ENCODE data around the gene NPTXR. TPM values are rescaled to one million over a fixed set of nuclear protein-coding genes. Genes with fewer than 3 reads are reported as not detected.

NPTXR gene
- polyA plus RNA-seq, 1 of the 3 experiments (the other 2 are of a cell fraction) = 1.2 TPM

DNA sequence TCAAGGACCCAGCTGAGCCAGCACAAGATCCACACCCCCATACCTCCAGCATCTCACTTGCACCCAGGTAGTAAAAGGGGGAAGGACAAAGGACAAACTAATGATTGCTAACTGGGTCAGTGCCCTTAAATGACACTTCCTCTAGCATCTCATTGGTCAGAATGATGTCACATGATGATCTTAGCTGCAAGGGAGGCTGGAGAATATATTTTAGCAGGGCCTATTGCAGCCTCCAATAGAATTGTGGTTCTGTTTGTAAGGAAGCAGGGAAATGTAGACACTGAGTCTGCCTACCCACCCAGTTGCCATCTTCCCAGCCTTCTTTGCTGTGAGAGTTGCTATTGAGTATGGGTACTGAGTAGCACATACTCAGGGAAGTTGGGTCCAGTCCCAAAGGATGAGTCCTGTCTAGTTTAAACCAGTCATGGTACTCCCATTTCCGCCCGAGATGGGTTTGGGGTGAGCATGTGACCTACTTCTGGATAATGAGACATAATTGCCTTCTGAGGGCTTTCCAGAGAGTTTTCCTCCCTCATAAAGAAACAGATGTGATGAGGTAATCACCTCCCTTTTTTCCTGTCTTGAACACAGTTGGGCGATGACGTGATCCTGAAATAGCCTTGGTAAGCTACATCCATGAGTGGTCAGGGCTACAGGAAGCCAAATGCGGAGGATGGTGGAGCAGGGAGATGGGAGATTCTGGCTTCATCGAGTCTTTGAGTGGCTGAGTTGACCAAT lies 44.4 kb downstream of the NPTXR start:
- ChIA-PET CTCF (no interaction called here), POLR2A (no interaction called here)
- WGBS (ENCODE audit: low lambda C conversion rate) = 32% methylated on average over 6 of the region's 6 CpGs
- Histone ChIP-seq H3K27ac (ENCODE audit: low read depth in 2 of 2, low read length in 1 of 2) (no peak overlapping the region), H3K9ac (no peak overlapping the region), H3K4me2 (no peak overlapping the region), H3K4me1 (ENCODE audit: control insufficient read depth in 1 of 2, insufficient read depth in 2 of 2, low read depth in 1 of 2, low read length in 1 of 2) (no peaks in the 10 kb centered on the region; a peak in 2 of 4 replicates), H3F3A (replicated peaks; ENCODE audit: insufficient read depth) (no peaks in the 10 kb centered on the region), H3K9me2 (no peaks in the 10 kb centered on the region), H3K79me2 (ENCODE audit: insufficient read depth) (no peaks in the 10 kb centered on the region), H4K20me1 (ENCODE audit: insufficient read depth) (no peaks in the 10 kb centered on the region), H2AFZ (ENCODE audit: low read depth) (no peak overlapping the region), H3K27me3 (ENCODE audit: insufficient read depth) (no peaks in the 10 kb centered on the region), H3K4me3 (ENCODE audit: low read depth in 2 of 2, low read length in 1 of 2) (no peak overlapping the region), H3K9me3 (no peaks in the 10 kb centered on the region), H3K36me3 (replicated peaks in 1 of 2; ENCODE audit: control insufficient read depth in 1 of 2, insufficient read depth in 2 of 2, low read length in 1 of 2) (no peaks in the 10 kb centered on the region)
- TF ChIP-seq, protein P1, sequence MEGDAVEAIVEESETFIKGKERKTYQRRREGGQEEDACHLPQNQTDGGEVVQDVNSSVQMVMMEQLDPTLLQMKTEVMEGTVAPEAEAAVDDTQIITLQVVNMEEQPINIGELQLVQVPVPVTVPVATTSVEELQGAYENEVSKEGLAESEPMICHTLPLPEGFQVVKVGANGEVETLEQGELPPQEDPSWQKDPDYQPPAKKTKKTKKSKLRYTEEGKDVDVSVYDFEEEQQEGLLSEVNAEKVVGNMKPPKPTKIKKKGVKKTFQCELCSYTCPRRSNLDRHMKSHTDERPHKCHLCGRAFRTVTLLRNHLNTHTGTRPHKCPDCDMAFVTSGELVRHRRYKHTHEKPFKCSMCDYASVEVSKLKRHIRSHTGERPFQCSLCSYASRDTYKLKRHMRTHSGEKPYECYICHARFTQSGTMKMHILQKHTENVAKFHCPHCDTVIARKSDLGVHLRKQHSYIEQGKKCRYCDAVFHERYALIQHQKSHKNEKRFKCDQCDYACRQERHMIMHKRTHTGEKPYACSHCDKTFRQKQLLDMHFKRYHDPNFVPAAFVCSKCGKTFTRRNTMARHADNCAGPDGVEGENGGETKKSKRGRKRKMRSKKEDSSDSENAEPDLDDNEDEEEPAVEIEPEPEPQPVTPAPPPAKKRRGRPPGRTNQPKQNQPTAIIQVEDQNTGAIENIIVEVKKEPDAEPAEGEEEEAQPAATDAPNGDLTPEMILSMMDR (IDR thresholded peaks at IDR 0.05) = no peak
- TF ChIP-seq CHD2 (IDR thresholded peaks at IDR 0.05; ENCODE audit: low read length, partially characterized antibody) (no peak), FOXM1 (IDR thresholded peaks at IDR 0.05; ENCODE audit: low read depth) (no peak), EZH2phosphoT487 (IDR thresholded peaks at IDR 0.05; ENCODE audit: borderline replicate concordance, low read depth) (no peak), ELF1 (IDR thresholded peaks at IDR 0.05) (no peak), RAD21 (IDR thresholded peaks at IDR 0.05; ENCODE audit: low read length) (no peak)
- TF ChIP-seq, protein P2, sequence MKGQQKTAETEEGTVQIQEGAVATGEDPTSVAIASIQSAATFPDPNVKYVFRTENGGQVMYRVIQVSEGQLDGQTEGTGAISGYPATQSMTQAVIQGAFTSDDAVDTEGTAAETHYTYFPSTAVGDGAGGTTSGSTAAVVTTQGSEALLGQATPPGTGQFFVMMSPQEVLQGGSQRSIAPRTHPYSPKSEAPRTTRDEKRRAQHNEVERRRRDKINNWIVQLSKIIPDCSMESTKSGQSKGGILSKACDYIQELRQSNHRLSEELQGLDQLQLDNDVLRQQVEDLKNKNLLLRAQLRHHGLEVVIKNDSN (IDR thresholded peaks at IDR 0.05; ENCODE audit: borderline replicate concordance, low read depth) = no peak
- DNase-seq = no peak

DNA sequence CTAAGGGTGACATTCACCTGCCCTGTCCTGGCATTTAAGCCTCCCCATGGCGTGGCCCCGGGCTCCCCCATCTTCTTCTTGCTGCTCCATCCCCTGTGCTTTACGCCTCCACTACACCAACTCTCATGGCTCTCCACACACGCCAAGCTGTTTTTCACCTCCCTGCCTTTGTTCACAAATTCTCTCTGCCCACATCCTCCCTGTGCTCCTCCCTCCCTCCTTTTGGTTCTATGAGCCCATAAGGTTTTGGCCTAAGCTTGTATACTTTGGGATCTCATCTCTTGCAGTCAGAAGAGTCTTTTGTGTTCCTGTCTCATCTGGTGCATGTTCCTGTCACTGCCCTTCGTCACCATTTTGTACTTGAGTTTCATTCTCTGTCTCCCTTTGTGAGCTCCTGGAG lies 45.3 kb downstream of the NPTXR start:
- ChIA-PET CTCF (no interaction called here), POLR2A (no interaction called here)
- no peaks in the 10 kb centered on the region for H3K36me3 ChIP-seq (replicated peaks in 1 of 2; ENCODE audit: control insufficient read depth in 1 of 2, insufficient read depth in 2 of 2, low read length in 1 of 2)
- no peak for DNase-seq
- no peaks in the 10 kb centered on the region; a peak in 2 of 4 replicates for H3K4me1 ChIP-seq (ENCODE audit: control insufficient read depth in 1 of 2, insufficient read depth in 2 of 2, low read depth in 1 of 2, low read length in 1 of 2)
- H4K20me1 ChIP-seq (ENCODE audit: insufficient read depth) = no peaks in the 10 kb centered on the region
- H2AFZ ChIP-seq (ENCODE audit: low read depth) = no peak overlapping the region
- no peaks in the 10 kb centered on the region for H3K79me2 ChIP-seq (ENCODE audit: insufficient read depth)
- H3K9me2 ChIP-seq = no peaks in the 10 kb centered on the region
- no peaks in the 10 kb centered on the region for H3K27me3 ChIP-seq (ENCODE audit: insufficient read depth)
- no peaks in the 10 kb centered on the region for H3F3A ChIP-seq (replicated peaks; ENCODE audit: insufficient read depth)
- H3K27ac ChIP-seq (ENCODE audit: low read depth in 2 of 2, low read length in 1 of 2) = no peak overlapping the region
- H3K4me2 ChIP-seq = no peak overlapping the region
- no peak overlapping the region for H3K4me3 ChIP-seq (ENCODE audit: low read depth in 2 of 2, low read length in 1 of 2)
- no peaks in the 10 kb centered on the region for H3K9me3 ChIP-seq
- 26% methylated on average over 5 of the region's 5 CpGs for WGBS (ENCODE audit: low lambda C conversion rate)
- H3K9ac ChIP-seq = no peak overlapping the region
- TF ChIP-seq GABPA (IDR thresholded peaks at IDR 0.05; ENCODE audit: low read depth) = no peak
- TF ChIP-seq MXI1 (IDR thresholded peaks at IDR 0.05; ENCODE audit: low read depth, low read length) = no peak
- TF ChIP-seq PBX3 (IDR thresholded peaks at IDR 0.05) = no peak
- TF ChIP-seq ELF1 (IDR thresholded peaks at IDR 0.05) = no peak
- no peak for TF ChIP-seq RXRA (IDR thresholded peaks at IDR 0.05; ENCODE audit: borderline replicate concordance, low read depth)
- TF ChIP-seq RFX5 (IDR thresholded peaks at IDR 0.05; ENCODE audit: low read length) = no peak
- TF ChIP-seq, protein P3, sequence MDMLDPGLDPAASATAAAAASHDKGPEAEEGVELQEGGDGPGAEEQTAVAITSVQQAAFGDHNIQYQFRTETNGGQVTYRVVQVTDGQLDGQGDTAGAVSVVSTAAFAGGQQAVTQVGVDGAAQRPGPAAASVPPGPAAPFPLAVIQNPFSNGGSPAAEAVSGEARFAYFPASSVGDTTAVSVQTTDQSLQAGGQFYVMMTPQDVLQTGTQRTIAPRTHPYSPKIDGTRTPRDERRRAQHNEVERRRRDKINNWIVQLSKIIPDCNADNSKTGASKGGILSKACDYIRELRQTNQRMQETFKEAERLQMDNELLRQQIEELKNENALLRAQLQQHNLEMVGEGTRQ (IDR thresholded peaks at IDR 0.05; ENCODE audit: borderline replicate concordance, low read depth, low read length) = no peak
- TF ChIP-seq, protein P1 (IDR thresholded peaks at IDR 0.05) = no peak
- no peak for TF ChIP-seq TEAD4 (IDR thresholded peaks at IDR 0.05; ENCODE audit: borderline replicate concordance, insufficient read depth)
- TF ChIP-seq TCF12 (IDR thresholded peaks at IDR 0.05) = no peak
- no peak for TF ChIP-seq GATA2 (CRISPR knock-in tag; IDR thresholded peaks at IDR 0.05)
- no peak for TF ChIP-seq FOXJ3 (CRISPR knock-in tag; IDR thresholded peaks at IDR 0.05)
- TF ChIP-seq FOXM1 (IDR thresholded peaks at IDR 0.05; ENCODE audit: low read depth) = no peak
- TF ChIP-seq SIN3A (IDR thresholded peaks at IDR 0.05; ENCODE audit: borderline replicate concordance, low read depth, low read length) = no peak
- no peak for TF ChIP-seq YY1 (IDR thresholded peaks at IDR 0.05; ENCODE audit: low read depth)

Data from SK-N-SH (cell line).